Motor neuron (in vitro differentiated cells): Measurements from ENCODE around the gene KRTAP4-3. TPM values are rescaled to one million over a fixed set of nuclear protein-coding genes. Genes with fewer than 3 reads are reported as not detected.
"Not testable (repeated sequence)": the region's sequence is repeated elsewhere in the genome, so short reads cannot be mapped to it uniquely, and the experiment has no call there.

Source experiments
- ATAC-seq, 8 experiments: fragments of 200-7000 bp; cut with Tn5 transposase; replicated peaks in 6 of 8; 2 replicates each; pipeline ENCODE4 v1.8.0; 2021; ENCODE audit warnings: mild to moderate bottlenecking in 8 of 8, moderate library complexity in 8 of 8
- H3K27ac ChIP-seq, 2 donors: fragments of 250-450 bp; sonication (Bioruptor Pico); 2 replicates each; pipeline ENCODE4 v1.9.0; 2021; ENCODE audit warnings: antibody characterized with exemption in 2 of 2, mild to moderate bottlenecking in 2 of 2, moderate library complexity in 1 of 2
- H3K4me1 ChIP-seq, 2 donors: fragments of 250-450 bp; sonication (Bioruptor Pico); replicated peaks in 1 of 2; 2 replicates each; pipeline ENCODE4 v1.6.1; 2021; ENCODE audit warnings: antibody characterized with exemption in 2 of 2, mild to moderate bottlenecking in 2 of 2, moderate library complexity in 1 of 2
- H3K4me3 ChIP-seq, 5 donors: fragments of 250-450 bp; sonication (Bioruptor Pico); 2 replicates each; pipeline ENCODE4 v1.9.0; 2021; ENCODE audit warnings: antibody characterized with exemption in 5 of 5, mild to moderate bottlenecking in 5 of 5, moderate library complexity in 4 of 5
- WGBS, 10 experiments: fragments of 450-650 bp; shearing (Covaris generic); methylation state at CpG; one replicate each; pipeline ENCODE4 v1.0.0; 2022; 5-methylcytosine and 5-hydroxymethylcytosine counted together
- in situ Hi-C, 9 experiments: fragments of 400-800 bp; cut with MboI; loops; one replicate each; pipeline ENCODE4 v1.15.0; 2021; ENCODE audit warnings: low sequenced_read_pairs in 9 of 9, low pct_unique_long_range_greater_than_20kb in 2 of 9; ENCODE audit not compliant: unreplicated experiment in 9 of 9
- total RNA-seq, 8 experiments: library from RNA; unstranded; fragments of 300-600 nt; gene quantifications; 2 replicates each; pipeline versions ENCODE4 v1.2.3 to v1.2.4, GENCODE V29; 2022

The KRTAP4-3 gene
- not detected for total RNA-seq

- WGBS, 10 experiments, result 80% methylated on average over 1 of the region's 1 CpG; no CpG with 5 or more reads in 9 of the 10 experiments
- in situ Hi-C loops, result no loop called here
- Histone ChIP-seq H3K4me1 (no peaks in the 10 kb centered on the region), H3K27ac (no peak within 1 kb of the TSS), H3K4me3 (no peak within 1 kb of the TSS)
- ATAC-seq, result no peak
These were observed at the start of gene KRTAP4-3 for GRCh38 chr17:41168121-41168520. Gene KRTAP4-3, minus strand, starts transcription at chr17:41168221. Its CDS starts 49 bp downstream, at chr17:41168172.

- Histone ChIP-seq H3K27ac (no peak overlapping the region), H3K4me1 (no peaks in the 10 kb centered on the region), H3K4me3 (no peak overlapping the region)
- in situ Hi-C loops, result no loop called here
- ATAC-seq, result no peak
- WGBS, 10 experiments, result 13 to 86% (median 33%) methylated on average over 1 of the region's 1 CpG; no CpG with 5 or more reads in 4 of the 10 experiments
These were observed 47.7 kb upstream of the KRTAP4-3 start for GRCh38 chr17:41215681-41216080.

GRCh38 chr17:41212524-41213169 is 44.6 kb upstream of the KRTAP4-3 start:
- Histone ChIP-seq H3K27ac (no peak overlapping the region), H3K4me3 (no peak overlapping the region), H3K4me1 (no peaks in the 10 kb centered on the region)
- in situ Hi-C loops, result no loop called here
- WGBS, 10 experiments, result 20 to 90% (median 60%) methylated on average over 1 to 5 of the region's 7 CpGs; no CpG with 5 or more reads in 3 of the 10 experiments
- ATAC-seq, result no peak

- in situ Hi-C loops, result no loop called here
- Histone ChIP-seq H3K4me1 (no peaks in the 10 kb centered on the region), H3K27ac (no peak overlapping the region), H3K4me3 (no peak overlapping the region)
- 14 to 88% (median 38%) methylated on average over 1 of the region's 1 CpG; no CpG with 5 or more reads in 3 of the 10 experiments for WGBS, 10 experiments
- no peak for ATAC-seq
These were observed 43.9 kb upstream of the KRTAP4-3 start for GRCh38 chr17:41211845-41212466.

- in situ Hi-C loops, result no loop called here
- Histone ChIP-seq H3K27ac (no peak overlapping the region), H3K4me3 (no peak overlapping the region), H3K4me1 (no peaks in the 10 kb centered on the region)
- no peak for ATAC-seq
- WGBS, 10 experiments, result 13 to 100% (median 64%) methylated on average over 2 to 4 of the region's 5 CpGs; no CpG with 5 or more reads in 3 of the 10 experiments
These were observed 31.5 kb upstream of the KRTAP4-3 start for GRCh38 chr17:41199421-41200078.

GRCh38 chr17:41196068-41196467 is 28.0 kb upstream of the KRTAP4-3 start:
- no peak overlapping the region for H3K27ac ChIP-seq
- H3K4me1 ChIP-seq, result no peaks in the 10 kb centered on the region
- no peak for ATAC-seq
- no peak overlapping the region for H3K4me3 ChIP-seq
- in situ Hi-C loops, result no loop called here
- WGBS, 10 experiments, result 0 to 50% (median 25%) methylated on average over 1 of the region's 1 CpG; no CpG with 5 or more reads in 2 of the 10 experiments

- no peak overlapping the region for H3K4me3 ChIP-seq
- no peak overlapping the region for H3K27ac ChIP-seq
- in situ Hi-C loops, result no loop called here
- WGBS, 10 experiments, result 41 to 100% (median 79%) methylated on average over 1 to 3 of the region's 3 CpGs; no CpG with 5 or more reads in 2 of the 10 experiments
- H3K4me1 ChIP-seq, result no peaks in the 10 kb centered on the region
- no peak for ATAC-seq
These were observed 22.3 kb upstream of the KRTAP4-3 start for GRCh38 chr17:41190328-41190727.

- ATAC-seq, H3K4me1 ChIP-seq, H3K4me3 ChIP-seq, H3K27ac ChIP-seq, in situ Hi-C loops: not testable (repeated sequence)
- 60 to 80% (median 80%) methylated on average over 1 of the region's 1 CpG; no CpG with 5 or more reads in 7 of the 10 experiments for WGBS, 10 experiments
These were observed 21.9 kb upstream of the KRTAP4-3 start, which contains the start of gene KRTAP9-1 for GRCh38 chr17:41189837-41190318. Gene KRTAP9-1, plus strand, starts transcription at chr17:41189887. Its CDS starts 0 bp downstream, at chr17:41189887.

- 58 to 100% methylated on average over 1 to 2 of the region's 2 CpGs; no CpG with 5 or more reads in 8 of the 10 experiments for WGBS, 10 experiments
- no peaks in the 10 kb centered on the region for H3K4me1 ChIP-seq
- H3K4me3 ChIP-seq, result no peak overlapping the region
- in situ Hi-C loops, result no loop called here
- H3K27ac ChIP-seq, result no peak overlapping the region
- ATAC-seq, result no peak
These were observed 18.9 kb upstream of the KRTAP4-3 start for GRCh38 chr17:41186872-41187271.

- in situ Hi-C loops, result no loop called here
- Histone ChIP-seq H3K4me1 (no peaks in the 10 kb centered on the region), H3K4me3 (no peak overlapping the region), H3K27ac (no peak overlapping the region)
- WGBS, 10 experiments, result 0 to 63% (median 27%) methylated on average over 1 of the region's 1 CpG; no CpG with 5 or more reads in 2 of the 10 experiments
- ATAC-seq, result no peak
These were observed 17.0 kb upstream of the KRTAP4-3 start for GRCh38 chr17:41185001-41185400.

- in situ Hi-C loops, result no loop called here
- 0 to 60% (median 0%) methylated on average over 1 to 2 of the region's 9 CpGs; no CpG with 5 or more reads in 3 of the 10 experiments for WGBS, 10 experiments
These were observed 16.5 kb upstream of the KRTAP4-3 start, which contains the start of gene KRTAP4-1 for GRCh38 chr17:41184480-41184961. Gene KRTAP4-1, minus strand, starts transcription at chr17:41184911. Its CDS starts 57 bp downstream, at chr17:41184854.

GRCh38 chr17:41178843-41179616 is 11.0 kb upstream of the KRTAP4-3 start:
- Histone ChIP-seq H3K4me3 (no peak overlapping the region), H3K27ac (no peak overlapping the region), H3K4me1 (no peaks in the 10 kb centered on the region)
- 33 to 100% (median 80%) methylated on average over 1 of the region's 1 CpG; no CpG with 5 or more reads in 1 of the 10 experiments for WGBS, 10 experiments
- no peak for ATAC-seq
- in situ Hi-C loops, result no loop called here

More at GRCh38 chr17:41184480-41184961, 16.5 kb upstream of the KRTAP4-3 start, which contains the start of gene KRTAP4-1:
- ATAC-seq, result no peak
- H3K27ac ChIP-seq, result no peak within 1 kb of the TSS
- H3K4me1 ChIP-seq, result no peaks in the 10 kb centered on the region
- H3K4me3 ChIP-seq, result no peak within 1 kb of the TSS
